ENCODE measurements around the gene IL13.

The IL13 gene

DNA sequence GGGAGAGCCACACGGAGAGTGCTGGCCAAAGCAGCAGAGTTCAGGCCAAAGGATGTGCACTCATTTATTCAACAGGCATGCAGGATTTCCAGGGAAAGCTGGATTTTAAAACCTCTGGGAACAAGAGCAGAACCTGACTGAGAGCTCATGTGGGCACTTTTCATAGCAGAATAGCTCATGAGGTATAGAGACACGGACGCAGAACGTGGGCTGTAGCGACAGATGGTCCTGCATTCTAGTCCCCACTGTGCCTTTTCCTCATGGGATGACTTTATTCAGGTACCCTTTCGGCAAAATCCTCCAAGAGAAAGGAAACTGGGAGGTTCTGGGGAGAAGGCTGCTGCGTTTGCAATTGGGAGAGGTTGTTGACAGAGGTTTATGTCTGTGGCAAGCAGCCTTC is 21.2 kb downstream of the IL13 start:
- DNase-seq (ENCODE audit: low spot score in 2 of 2) = no peak
- Mint-ChIP-seq H3K27ac (ENCODE audit: low read depth) (no peak overlapping the region), H3K9me3 (no peaks in the 10 kb centered on the region), H3K4me1 (peaks cover 27% of the 10 kb centered on the region), H3K36me3 (ENCODE audit: insufficient read depth) (peaks cover 8% of the 10 kb centered on the region), H3K4me3 (no peak overlapping the region), H3K27me3 (no peaks in the 10 kb centered on the region)
- ATAC-seq (replicated peaks; ENCODE audit: extremely low read depth, poor library complexity, severe bottlenecking) = no peak

GRCh38 chr5:132679717-132680380 is 21.9 kb downstream of the IL13 start:
- peaks cover 9% of the 10 kb centered on the region for H3K36me3 Mint-ChIP-seq (ENCODE audit: insufficient read depth)
- DNase-seq (ENCODE audit: low spot score in 2 of 2) (no peak), ATAC-seq (replicated peaks; ENCODE audit: extremely low read depth, poor library complexity, severe bottlenecking) (no peak)
- no peaks in the 10 kb centered on the region for H3K27me3 Mint-ChIP-seq
- no peak overlapping the region for H3K27ac Mint-ChIP-seq (ENCODE audit: low read depth)
- H3K4me3 Mint-ChIP-seq = no peak overlapping the region
- H3K9me3 Mint-ChIP-seq = no peaks in the 10 kb centered on the region
- peaks cover 26% of the 10 kb centered on the region for H3K4me1 Mint-ChIP-seq

DNA sequence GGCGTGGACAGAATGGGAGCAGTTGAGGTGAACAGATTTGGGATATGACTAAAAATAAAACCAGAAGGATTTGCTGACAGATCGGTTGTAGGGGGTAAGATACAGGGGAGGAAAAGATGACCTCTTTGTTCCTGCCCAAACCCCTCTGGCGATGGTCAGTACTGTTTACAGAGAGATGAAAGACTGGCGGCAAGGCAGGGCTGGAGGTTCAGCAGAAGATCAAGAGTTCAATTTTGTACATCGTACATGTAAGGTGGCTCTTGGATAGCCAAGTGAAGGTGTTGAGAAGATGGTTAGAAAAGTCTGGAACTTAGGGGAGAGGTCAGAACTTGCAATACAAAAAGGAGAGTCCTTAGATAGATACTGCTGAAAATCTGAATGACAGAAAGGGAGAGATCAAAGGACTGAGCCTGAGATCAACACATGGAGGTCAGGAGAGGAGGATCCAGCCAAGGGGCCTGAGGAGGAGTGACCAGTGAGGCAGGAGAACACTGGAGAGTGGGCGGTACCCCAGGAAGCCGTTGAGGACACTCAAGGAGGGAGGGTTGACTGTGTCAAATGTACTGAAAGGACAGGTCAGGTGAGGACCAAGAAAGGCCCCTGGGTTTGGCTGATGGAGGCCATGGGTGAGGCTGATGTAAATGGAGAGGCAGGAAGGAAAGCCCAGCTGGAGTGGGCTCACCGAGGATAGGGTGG is 23.0 kb downstream of the IL13 start:
- no peaks in the 10 kb centered on the region for H3K9me3 Mint-ChIP-seq
- H3K27ac Mint-ChIP-seq (ENCODE audit: low read depth) = no peak overlapping the region
- no peaks in the 10 kb centered on the region for H3K27me3 Mint-ChIP-seq
- ATAC-seq (replicated peaks; ENCODE audit: extremely low read depth, poor library complexity, severe bottlenecking) (no peak), DNase-seq (ENCODE audit: low spot score in 2 of 2) (no peak)
- peaks cover 9% of the 10 kb centered on the region for H3K36me3 Mint-ChIP-seq (ENCODE audit: insufficient read depth)
- peaks cover 21% of the 10 kb centered on the region for H3K4me1 Mint-ChIP-seq
- no peak overlapping the region for H3K4me3 Mint-ChIP-seq

DNA sequence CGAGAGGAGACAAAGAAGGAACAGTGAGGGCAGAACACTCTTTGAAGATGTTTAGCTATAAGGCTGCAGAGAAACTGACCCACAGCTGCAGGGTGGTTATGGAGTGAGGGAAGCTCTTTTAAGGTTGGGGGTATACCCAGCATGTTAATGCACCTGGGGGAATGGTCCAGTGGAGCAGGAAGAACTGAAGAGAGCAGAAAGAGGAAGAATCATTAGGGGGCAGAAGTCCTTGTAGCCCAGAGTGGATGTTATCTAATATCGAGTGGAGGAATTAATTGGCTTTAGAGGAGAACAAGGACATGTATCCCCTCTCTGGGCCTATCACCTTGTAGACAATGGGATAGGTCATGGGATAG is 23.5 kb downstream of the IL13 start:
- peaks cover 9% of the 10 kb centered on the region for H3K36me3 Mint-ChIP-seq (ENCODE audit: insufficient read depth)
- H3K4me1 Mint-ChIP-seq = peaks cover 16% of the 10 kb centered on the region
- H3K9me3 Mint-ChIP-seq = no peaks in the 10 kb centered on the region
- no peaks in the 10 kb centered on the region for H3K27me3 Mint-ChIP-seq
- DNase-seq (ENCODE audit: low spot score in 2 of 2) = no peak
- no peak for ATAC-seq (replicated peaks; ENCODE audit: extremely low read depth, poor library complexity, severe bottlenecking)
- H3K4me3 Mint-ChIP-seq = no peak overlapping the region
- H3K27ac Mint-ChIP-seq (ENCODE audit: low read depth) = no peak overlapping the region

GRCh38 chr5:132681983-132682382 is 24.0 kb downstream of the IL13 start:
- Mint-ChIP-seq H3K4me3 (no peak overlapping the region), H3K36me3 (ENCODE audit: insufficient read depth) (peaks cover 9% of the 10 kb centered on the region), H3K27ac (ENCODE audit: low read depth) (no peak overlapping the region), H3K4me1 (peaks cover 10% of the 10 kb centered on the region), H3K27me3 (no peaks in the 10 kb centered on the region), H3K9me3 (no peaks in the 10 kb centered on the region)
- DNase-seq (ENCODE audit: low spot score in 2 of 2) (no peak), ATAC-seq (replicated peaks; ENCODE audit: extremely low read depth, poor library complexity, severe bottlenecking) (no peak)

DNA sequence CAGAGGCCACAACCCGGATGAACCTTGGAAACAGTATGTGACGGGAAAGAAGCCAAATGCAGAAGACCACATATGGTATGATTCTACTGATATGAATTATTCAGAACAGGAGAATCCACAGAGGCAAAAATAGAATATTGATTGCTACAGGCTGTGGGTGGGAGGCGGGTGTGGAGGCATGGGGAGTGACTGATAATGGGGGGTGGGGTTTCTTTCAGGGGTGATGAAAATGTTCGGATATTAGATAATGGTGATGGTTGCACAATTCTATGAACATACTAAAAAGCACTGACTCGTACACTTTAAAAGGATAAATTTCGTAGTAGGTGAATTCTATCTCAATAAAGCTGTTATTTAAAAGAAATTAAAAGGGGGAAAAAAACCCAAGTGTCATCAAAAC is 26.5 kb downstream of the IL13 start:
- H3K36me3 Mint-ChIP-seq (ENCODE audit: insufficient read depth) = peaks cover 10% of the 10 kb centered on the region
- ATAC-seq (replicated peaks; ENCODE audit: extremely low read depth, poor library complexity, severe bottlenecking) = no peak
- H3K9me3 Mint-ChIP-seq = no peaks in the 10 kb centered on the region
- no peak overlapping the region for H3K27ac Mint-ChIP-seq (ENCODE audit: low read depth)
- peaks cover 28% of the 10 kb centered on the region for H3K4me1 Mint-ChIP-seq
- no peak for DNase-seq (ENCODE audit: low spot score in 2 of 2)
- no peak overlapping the region for H3K4me3 Mint-ChIP-seq
- H3K27me3 Mint-ChIP-seq = no peaks in the 10 kb centered on the region

- H3K27me3 Mint-ChIP-seq = no peaks in the 10 kb centered on the region
- H3K27ac Mint-ChIP-seq (ENCODE audit: low read depth) = no peak overlapping the region
- no peak for DNase-seq (ENCODE audit: low spot score in 2 of 2)
- H3K4me1 Mint-ChIP-seq = peaks cover 29% of the 10 kb centered on the region
- no peak for ATAC-seq (replicated peaks; ENCODE audit: extremely low read depth, poor library complexity, severe bottlenecking)
- no peaks in the 10 kb centered on the region for H3K9me3 Mint-ChIP-seq
- H3K36me3 Mint-ChIP-seq (ENCODE audit: insufficient read depth) = peaks cover 12% of the 10 kb centered on the region
- no peak overlapping the region for H3K4me3 Mint-ChIP-seq
These were observed 27.1 kb downstream of the IL13 start for GRCh38 chr5:132684922-132685720.

- no peak overlapping the region for H3K27ac Mint-ChIP-seq (ENCODE audit: low read depth)
- ATAC-seq (replicated peaks; ENCODE audit: extremely low read depth, poor library complexity, severe bottlenecking) (no peak), DNase-seq (ENCODE audit: low spot score in 2 of 2) (no peak)
- H3K4me1 Mint-ChIP-seq = peaks cover 29% of the 10 kb centered on the region
- H3K36me3 Mint-ChIP-seq (ENCODE audit: insufficient read depth) = peaks cover 12% of the 10 kb centered on the region
- H3K4me3 Mint-ChIP-seq = no peak overlapping the region
- H3K9me3 Mint-ChIP-seq = no peaks in the 10 kb centered on the region
- H3K27me3 Mint-ChIP-seq = no peaks in the 10 kb centered on the region
These were observed 28.2 kb downstream of the IL13 start for GRCh38 chr5:132686193-132686592.

DNA sequence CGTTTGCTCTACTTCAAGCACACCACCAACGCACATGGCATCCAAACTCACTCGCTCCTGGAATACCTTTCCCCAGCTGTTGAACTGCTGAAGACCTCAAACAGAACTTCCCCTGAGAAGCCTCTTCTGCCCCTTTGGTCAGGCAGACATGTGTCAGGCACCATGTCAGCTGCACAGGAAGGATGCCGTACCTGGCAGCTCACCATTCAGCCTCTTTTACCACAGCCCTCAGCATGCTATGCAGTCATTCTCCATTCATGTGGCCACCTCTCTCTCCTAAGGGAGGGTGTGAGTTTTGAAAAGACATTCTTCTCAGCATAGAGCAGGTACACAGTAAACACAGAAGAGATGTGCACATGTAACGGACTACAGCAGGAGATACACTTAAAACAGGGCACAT is 30.0 kb downstream of the IL13 start:
- Mint-ChIP-seq H3K9me3 (no peaks in the 10 kb centered on the region), H3K4me3 (no peak overlapping the region), H3K4me1 (peaks cover 36% of the 10 kb centered on the region), H3K27ac (ENCODE audit: low read depth) (peak overlapping the region; percentile 38), H3K36me3 (ENCODE audit: insufficient read depth) (peaks cover 9% of the 10 kb centered on the region), H3K27me3 (no peaks in the 10 kb centered on the region)
- ATAC-seq (replicated peaks; ENCODE audit: extremely low read depth, poor library complexity, severe bottlenecking) (peak; percentile 92), DNase-seq (ENCODE audit: low spot score in 2 of 2) (peak in 1 of 2 donors; percentile 47)

DNA sequence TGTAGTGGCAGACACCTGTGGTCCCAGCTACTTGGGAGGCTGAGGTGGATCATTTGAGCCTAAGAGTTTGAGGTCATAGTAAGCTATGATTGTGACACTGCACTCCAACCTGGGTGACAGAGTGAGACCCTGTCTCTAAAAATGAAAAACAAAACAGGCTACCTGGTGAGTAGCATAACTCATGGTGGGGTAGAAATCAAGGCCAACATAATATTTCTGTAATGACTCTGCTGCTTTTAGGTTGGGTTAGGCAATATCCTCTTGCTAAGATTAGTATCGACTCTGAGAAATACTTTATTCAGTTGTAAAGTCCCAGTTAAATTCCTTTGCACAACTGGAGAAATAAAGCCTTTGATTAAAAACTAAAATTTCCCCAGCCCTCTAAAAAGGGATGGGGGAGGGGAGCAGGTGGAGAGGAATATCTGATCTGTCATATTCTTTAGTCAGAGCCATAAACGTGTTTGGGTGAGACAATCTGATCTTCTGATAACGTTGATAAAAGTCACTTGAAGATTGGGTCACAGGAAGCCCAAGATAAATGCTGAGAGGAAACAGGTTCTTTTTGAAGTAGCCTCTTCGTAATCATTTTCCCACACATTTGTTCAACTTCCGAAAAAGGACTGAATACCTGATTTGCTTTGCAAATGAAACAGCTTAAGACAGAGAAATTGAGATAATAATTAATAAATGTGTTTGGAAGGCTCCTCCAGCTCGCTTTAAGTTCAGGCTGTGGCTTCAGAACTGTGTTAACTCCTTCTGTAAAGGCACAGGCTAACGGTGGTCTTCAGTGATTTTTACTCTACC is 30.8 kb downstream of the IL13 start:
- ATAC-seq (replicated peaks; ENCODE audit: extremely low read depth, poor library complexity, severe bottlenecking) = peak; percentile 43
- H3K4me3 Mint-ChIP-seq = no peak overlapping the region
- H3K27me3 Mint-ChIP-seq = no peaks in the 10 kb centered on the region
- DNase-seq (ENCODE audit: low spot score in 2 of 2) = no peak
- no peaks in the 10 kb centered on the region for H3K9me3 Mint-ChIP-seq
- peaks cover 9% of the 10 kb centered on the region for H3K36me3 Mint-ChIP-seq (ENCODE audit: insufficient read depth)
- peak overlapping the region; percentile 44 for H3K27ac Mint-ChIP-seq (ENCODE audit: low read depth)
- peaks cover 36% of the 10 kb centered on the region for H3K4me1 Mint-ChIP-seq

DNA sequence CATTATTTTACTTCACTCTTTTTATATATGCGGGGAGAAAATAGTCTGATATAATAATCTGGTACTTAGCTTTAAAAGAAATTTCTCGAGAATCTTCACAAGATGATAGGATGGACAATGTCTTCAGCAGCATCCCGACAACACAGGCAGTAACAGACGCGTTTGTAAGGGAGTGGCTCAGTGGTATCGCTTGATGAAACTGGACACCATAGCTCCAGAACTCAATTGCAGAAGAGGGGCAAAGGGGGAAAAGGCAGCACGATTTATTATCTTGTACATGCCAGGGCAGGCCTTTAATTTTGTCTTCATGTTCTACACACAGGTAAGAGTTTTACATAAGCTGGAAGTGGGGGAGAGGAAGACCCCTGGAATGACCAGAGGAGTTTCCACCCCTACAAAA is 31.5 kb downstream of the IL13 start:
- no peak for DNase-seq (ENCODE audit: low spot score in 2 of 2)

DNA sequence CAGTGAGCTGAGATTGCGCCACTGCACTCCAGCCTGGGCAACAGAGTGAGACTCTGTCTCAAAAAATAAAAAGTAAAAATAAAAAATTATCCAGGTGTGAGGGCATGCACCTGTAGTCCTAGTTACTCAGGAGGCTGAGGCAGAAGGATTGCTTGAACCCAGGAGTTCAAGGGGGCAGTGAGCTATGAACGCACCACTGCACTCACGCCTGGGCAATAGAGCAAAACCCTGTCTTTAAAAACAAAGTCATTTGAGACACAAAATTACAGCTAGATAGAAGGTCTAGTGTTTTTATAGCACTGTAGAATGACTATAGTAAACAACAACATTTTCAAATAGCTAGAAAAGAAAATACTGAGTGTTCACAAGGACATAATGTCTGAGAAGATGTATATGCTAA is 32.2 kb downstream of the IL13 start:
- DNase-seq (ENCODE audit: low spot score in 2 of 2) = no peak
- Mint-ChIP-seq H3K36me3 (ENCODE audit: insufficient read depth) (peaks cover 8% of the 10 kb centered on the region), H3K4me3 (no peak overlapping the region), H3K4me1 (peaks cover 31% of the 10 kb centered on the region), H3K27me3 (no peaks in the 10 kb centered on the region), H3K27ac (ENCODE audit: low read depth) (no peak overlapping the region), H3K9me3 (no peaks in the 10 kb centered on the region)
- no peak for ATAC-seq (replicated peaks; ENCODE audit: extremely low read depth, poor library complexity, severe bottlenecking)

More for the DNA sequence above, 31.5 kb downstream of the IL13 start:
- H3K36me3 Mint-ChIP-seq (ENCODE audit: insufficient read depth) = peaks cover 7% of the 10 kb centered on the region
- H3K27ac Mint-ChIP-seq (ENCODE audit: low read depth) = peak overlapping the region; percentile 44
- no peak for ATAC-seq (replicated peaks; ENCODE audit: extremely low read depth, poor library complexity, severe bottlenecking)
- H3K4me1 Mint-ChIP-seq = peaks cover 36% of the 10 kb centered on the region
- H3K9me3 Mint-ChIP-seq = no peaks in the 10 kb centered on the region
- H3K27me3 Mint-ChIP-seq = no peaks in the 10 kb centered on the region
- no peak overlapping the region for H3K4me3 Mint-ChIP-seq

Measured in central memory CD8-positive, alpha-beta T cell (primary cell).